NT2/D1 (cell line): ENCODE measurements around the gene GSTA5.
A peak's percentile ranks its signal among the peaks of the same experiment; 100 is the strongest.
"Not testable (repeated sequence)": the region's sequence is repeated elsewhere in the genome, so short reads cannot be mapped to it uniquely, and the experiment has no call there.

Experiments used
- DNase-seq: peaks from one replicate; pipeline ENCODE4 v3.0.0-alpha.2; 2011; ENCODE audit warnings: low read depth, low spot score
- H3K27me3 ChIP-seq: 2 replicates; pipeline ENCODE4 v1.6.0; 2011; ENCODE audit warnings: mild to moderate bottlenecking; ENCODE audit not compliant: insufficient read length, insufficient read depth
- H3K36me3 ChIP-seq: 2 replicates; pipeline ENCODE4 v1.6.1; 2011; ENCODE audit warnings: mild to moderate bottlenecking, low read length, mixed read lengths; ENCODE audit not compliant: insufficient read depth, insufficient read length
- H3K4me1 ChIP-seq: 2 replicates; pipeline ENCODE4 v1.5.1; 2011; ENCODE audit not compliant: insufficient read depth, insufficient read length
- H3K4me3 ChIP-seq: 2 replicates; pipeline ENCODE4 v1.5.1; 2011; ENCODE audit warnings: low read depth; ENCODE audit not compliant: insufficient read length
- H3K9ac ChIP-seq: 2 replicates; pipeline ENCODE4 v1.6.0; 2011; ENCODE audit warnings: low read depth; ENCODE audit not compliant: insufficient read length
- H3K9me3 ChIP-seq: 2 replicates; pipeline ENCODE4 v1.5.1; 2011; ENCODE audit warnings: mild to moderate bottlenecking, low read length; ENCODE audit not compliant: insufficient read depth
- SUZ12 ChIP-seq: IDR thresholded peaks from 2 replicates; pipeline ENCODE4 v1.6.1; 2011; ENCODE audit not compliant: insufficient read length, insufficient read depth; ENCODE audit errors: extremely low read depth
- YY1 ChIP-seq: IDR thresholded peaks from 2 replicates; pipeline ENCODE4 v1.6.1; 2011; ENCODE audit not compliant: insufficient read length, insufficient read depth
- ZNF274 ChIP-seq: IDR thresholded peaks from 2 replicates; pipeline ENCODE4 v1.6.1; 2011; ENCODE audit warnings: mild to moderate bottlenecking, low read depth, low read length

Gene GSTA5

DNA sequence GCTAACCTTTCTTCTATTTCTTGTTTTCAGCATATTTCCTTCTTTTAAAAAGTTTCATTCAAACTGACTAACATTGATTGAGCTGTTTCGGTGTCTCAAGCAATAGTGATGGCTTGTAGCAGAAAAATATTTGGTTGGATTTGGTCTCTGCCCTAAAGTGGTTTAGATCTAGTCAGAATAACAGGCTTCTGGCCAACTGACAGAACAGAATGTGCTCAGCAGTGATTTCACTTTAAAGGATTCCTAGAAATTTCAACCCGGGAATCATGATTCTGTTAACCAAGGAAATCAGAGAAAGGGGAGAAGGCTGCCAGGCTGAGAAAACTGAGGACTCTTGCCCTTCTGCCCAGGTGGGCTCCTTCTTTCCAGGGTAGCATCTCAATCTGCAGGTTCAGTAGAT is 20.4 kb downstream of the GSTA5 start:
- H3K36me3 ChIP-seq = no peaks in the 10 kb centered on the region
- H3K4me3 ChIP-seq = no peak overlapping the region
- peaks cover 2% of the 10 kb centered on the region for H3K4me1 ChIP-seq
- peaks cover 8% of the 10 kb centered on the region; the same call in 1 of the 2 replicates for H3K9me3 ChIP-seq
- TF ChIP-seq YY1 = no peak
- no peak for DNase-seq
- no peak overlapping the region for H3K9ac ChIP-seq
- no peaks in the 10 kb centered on the region for H3K27me3 ChIP-seq

DNA sequence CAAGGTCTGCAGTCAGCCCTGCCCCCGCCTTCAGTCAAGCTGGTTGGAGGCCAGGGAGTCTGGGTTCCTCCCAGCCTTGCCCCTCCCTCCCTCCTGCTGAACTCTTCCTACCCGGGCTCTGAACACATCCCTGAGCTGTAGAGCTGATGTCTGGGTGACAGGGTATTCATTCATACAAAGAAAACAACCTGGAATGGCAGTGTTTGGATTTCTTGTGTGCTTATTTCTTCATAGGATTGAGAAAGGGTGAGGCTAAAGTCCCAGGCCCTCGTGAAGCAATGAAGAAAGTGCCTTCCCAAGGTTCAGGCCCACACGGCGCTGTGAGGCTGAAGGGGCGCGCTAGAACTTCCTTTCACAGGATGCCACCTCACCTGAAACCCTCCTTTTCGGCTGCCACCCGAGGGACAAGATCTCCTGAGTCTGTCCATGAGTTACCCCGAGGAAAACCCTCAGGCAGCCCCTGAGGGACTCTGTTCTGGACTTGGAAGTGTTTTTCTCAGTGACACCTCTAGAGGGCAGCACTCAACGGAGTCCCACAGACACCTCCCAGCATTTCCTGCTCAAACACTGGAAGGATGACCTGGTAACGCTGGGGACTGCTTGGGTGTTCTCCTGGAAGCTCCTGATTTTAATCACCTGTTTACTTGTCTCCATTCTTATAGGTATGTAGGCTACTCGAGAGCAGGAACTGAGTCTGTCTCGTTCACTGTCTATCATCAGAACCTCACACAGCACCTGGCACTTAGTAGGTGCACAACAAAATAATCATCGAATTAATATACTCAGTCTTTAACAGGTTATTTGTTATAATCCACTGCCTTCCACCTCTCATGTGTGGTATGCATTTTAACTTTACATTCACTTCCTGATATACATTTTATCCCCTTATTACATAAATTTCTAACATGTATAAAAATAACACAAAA is 25.2 kb downstream of the GSTA5 start:
- Histone ChIP-seq H3K4me3 (no peak overlapping the region), H3K9ac (no peak overlapping the region), H3K36me3 (no peaks in the 10 kb centered on the region), H3K4me1 (peaks cover 2% of the 10 kb centered on the region), H3K27me3 (no peaks in the 10 kb centered on the region), H3K9me3 (0 out of 2 replicates have a peak, but pooled peaks cover 3% of the 10 kb centered on the region)
- TF ChIP-seq YY1 (no peak), ZNF274 (no peak), SUZ12 (no peak)
- peak; percentile 16 for DNase-seq

DNA sequence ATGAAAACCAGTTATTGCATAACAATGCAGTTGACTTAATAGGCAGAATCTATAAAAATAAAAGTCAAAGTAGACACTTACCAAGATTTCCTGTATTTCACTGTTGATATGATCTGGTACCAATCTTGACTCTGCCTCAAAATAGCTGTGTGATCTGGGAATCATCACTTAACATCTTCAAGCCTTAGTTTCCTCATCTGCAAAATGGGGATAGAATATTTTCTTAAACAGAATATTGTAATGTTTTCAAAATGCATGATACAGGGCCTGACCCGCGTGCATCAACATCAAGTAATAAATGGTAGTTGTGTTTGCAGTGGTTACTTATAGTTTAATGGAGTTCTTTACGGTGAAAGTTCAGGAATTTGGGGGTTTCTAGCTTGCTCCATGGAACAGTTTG is 26.1 kb downstream of the GSTA5 start:
- DNase-seq = not testable (repeated sequence)

DNA sequence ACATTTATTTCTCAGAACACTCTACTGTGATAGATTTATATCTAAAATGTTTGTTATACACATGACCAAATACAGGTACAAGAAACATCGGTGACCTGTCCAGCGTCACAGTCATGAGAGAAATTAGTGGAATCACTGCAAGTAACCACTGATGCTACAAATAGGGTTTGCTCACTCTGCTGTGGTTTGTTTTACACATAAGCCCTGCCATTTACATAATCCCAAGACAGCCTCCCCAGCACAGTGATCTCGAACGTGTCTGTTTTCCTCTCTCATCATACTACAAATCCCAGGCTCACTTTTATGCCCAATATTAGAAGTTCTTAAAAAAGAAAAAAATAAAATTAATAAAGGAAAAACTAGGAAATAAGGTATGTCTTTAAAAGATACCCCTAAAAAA is 30.8 kb downstream of the GSTA5 start:
- H3K9ac ChIP-seq, H3K27me3 ChIP-seq, H3K4me3 ChIP-seq, DNase-seq, H3K4me1 ChIP-seq, H3K9me3 ChIP-seq, H3K36me3 ChIP-seq: not testable (repeated sequence)

More for the DNA sequence above, 26.1 kb downstream of the GSTA5 start:
- H3K9ac ChIP-seq, H3K9me3 ChIP-seq, H3K36me3 ChIP-seq, H3K4me3 ChIP-seq, H3K4me1 ChIP-seq, H3K27me3 ChIP-seq: not testable (repeated sequence)

DNA sequence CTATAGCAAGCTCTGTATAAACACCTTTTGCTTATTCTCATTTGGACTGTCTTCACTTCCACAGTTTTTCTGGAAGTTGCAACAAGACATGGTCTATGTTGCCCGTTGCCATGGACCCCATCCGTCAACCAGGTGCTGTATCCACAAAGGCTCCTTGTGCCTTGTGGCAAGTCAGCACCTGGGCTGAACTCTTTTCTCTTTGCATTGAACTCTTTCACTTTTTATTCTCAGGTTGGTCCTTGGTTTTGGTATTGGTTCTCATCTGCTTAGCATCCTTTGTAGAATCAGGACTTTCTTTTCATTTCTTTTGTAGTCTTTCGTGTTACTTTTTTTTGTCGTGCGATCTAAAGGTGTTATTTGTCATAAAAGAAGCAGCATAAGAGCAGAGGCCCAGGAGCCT is 32.0 kb downstream of the GSTA5 start:
- DNase-seq = no peak
- no peak for TF ChIP-seq SUZ12
- no peak for TF ChIP-seq ZNF274
- TF ChIP-seq YY1 = no peak
- H3K4me3 ChIP-seq = no peak overlapping the region
- no peaks in the 10 kb centered on the region for H3K9me3 ChIP-seq
- no peak overlapping the region for H3K9ac ChIP-seq
- H3K36me3 ChIP-seq = no peaks in the 10 kb centered on the region
- no peaks in the 10 kb centered on the region for H3K27me3 ChIP-seq
- H3K4me1 ChIP-seq = no peaks in the 10 kb centered on the region

DNA sequence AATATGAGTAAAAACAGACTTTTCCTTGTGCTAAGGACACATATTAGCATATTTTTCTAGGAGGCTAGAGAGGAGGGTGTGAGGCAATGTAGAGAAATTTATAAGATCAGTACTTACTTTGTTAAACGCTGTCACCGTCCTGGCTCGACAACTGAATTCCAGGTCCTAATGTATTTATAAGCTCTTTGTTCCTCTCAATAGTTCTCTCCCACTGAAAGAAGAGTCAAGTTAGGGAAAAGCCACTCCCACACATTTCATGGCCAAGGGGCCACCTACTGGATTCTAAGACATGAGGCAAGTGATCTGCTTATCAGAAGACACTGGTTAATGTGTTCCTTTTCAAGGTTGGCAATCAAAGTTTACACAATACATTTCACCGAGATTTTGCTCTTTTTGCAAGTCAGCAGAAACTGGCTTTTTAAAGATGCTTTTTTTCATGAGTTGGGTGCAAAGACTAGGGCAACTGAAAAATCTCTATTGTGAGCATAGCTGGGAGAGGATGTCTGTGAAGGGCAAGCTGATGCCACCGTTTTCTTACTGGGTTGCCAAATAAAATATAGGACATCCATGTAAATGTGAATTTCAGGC is 36.9 kb downstream of the GSTA5 start, which contains the start of gene GSTA1:
Gene GSTA1, minus strand, starts transcription at position 149 of the 588 bp plus-strand sequence. CDS start 4,549 bp downstream, outside the sequence.
- H3K4me1 ChIP-seq, H3K4me3 ChIP-seq, H3K36me3 ChIP-seq, H3K27me3 ChIP-seq, H3K9ac ChIP-seq, DNase-seq, H3K9me3 ChIP-seq: not testable (repeated sequence)

DNA sequence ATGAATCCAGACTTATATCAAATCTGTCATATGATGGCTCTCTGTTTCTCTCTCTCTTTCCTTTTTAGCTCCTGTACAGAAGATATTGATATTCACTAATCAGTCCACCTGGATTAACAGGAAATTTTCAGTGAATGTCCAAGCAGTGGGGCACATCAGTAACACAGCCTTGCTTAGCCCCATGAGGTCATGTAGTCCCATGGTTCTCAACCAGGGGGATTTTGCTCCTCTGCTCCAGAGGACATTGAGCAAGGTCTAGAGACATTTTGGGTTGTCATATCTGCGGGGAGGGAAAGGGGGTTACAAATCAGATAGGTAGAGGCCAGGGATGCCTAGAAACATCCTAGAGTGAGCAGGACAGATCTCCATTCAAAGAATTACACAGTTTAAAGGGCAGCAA is 37.8 kb downstream of the GSTA5 start:
- DNase-seq = no peak
- TF ChIP-seq ZNF274 (no peak), YY1 (no peak), SUZ12 (no peak)
- no peaks in the 10 kb centered on the region for H3K36me3 ChIP-seq
- no peaks in the 10 kb centered on the region for H3K9me3 ChIP-seq
- no peaks in the 10 kb centered on the region for H3K27me3 ChIP-seq
- H3K4me3 ChIP-seq = no peak overlapping the region
- no peaks in the 10 kb centered on the region for H3K4me1 ChIP-seq
- H3K9ac ChIP-seq = no peak overlapping the region

DNA sequence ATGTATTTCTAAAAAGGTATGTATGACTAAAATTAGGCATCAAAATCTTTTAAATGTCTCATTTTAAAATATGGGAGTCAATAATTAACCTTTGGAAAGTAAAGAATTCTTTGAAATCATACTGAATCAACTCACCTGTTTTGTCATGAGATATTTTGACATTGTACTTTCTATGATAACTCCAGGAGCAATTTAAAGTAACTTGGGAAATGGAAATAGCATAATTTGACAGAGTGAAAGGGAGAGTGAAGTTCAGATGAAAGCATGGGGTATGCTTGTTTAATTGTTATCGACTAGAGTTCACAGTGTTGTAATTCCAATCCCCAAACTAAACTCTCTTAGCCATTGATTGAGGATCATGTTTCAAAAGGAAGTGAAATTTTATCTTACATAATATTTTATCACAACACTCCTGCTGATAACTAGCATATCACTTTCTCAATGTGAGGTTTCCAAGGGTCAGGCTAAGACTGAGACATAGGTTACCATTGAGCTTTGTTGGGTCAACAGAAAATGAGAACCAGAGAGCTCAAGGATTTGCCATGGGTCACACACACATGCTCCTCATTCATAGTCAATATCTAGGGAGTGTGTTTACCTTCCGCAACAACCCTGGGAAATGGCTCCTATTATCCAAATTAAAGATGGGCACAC is 39.3 kb downstream of the GSTA5 start:
- H3K4me3 ChIP-seq = no peak overlapping the region
- TF ChIP-seq YY1 (no peak), ZNF274 (no peak)
- DNase-seq = no peak
- H3K4me1 ChIP-seq = no peaks in the 10 kb centered on the region
- no peaks in the 10 kb centered on the region for H3K9me3 ChIP-seq
- no peak overlapping the region for H3K9ac ChIP-seq
- H3K27me3 ChIP-seq = no peaks in the 10 kb centered on the region
- H3K36me3 ChIP-seq = no peaks in the 10 kb centered on the region

DNA sequence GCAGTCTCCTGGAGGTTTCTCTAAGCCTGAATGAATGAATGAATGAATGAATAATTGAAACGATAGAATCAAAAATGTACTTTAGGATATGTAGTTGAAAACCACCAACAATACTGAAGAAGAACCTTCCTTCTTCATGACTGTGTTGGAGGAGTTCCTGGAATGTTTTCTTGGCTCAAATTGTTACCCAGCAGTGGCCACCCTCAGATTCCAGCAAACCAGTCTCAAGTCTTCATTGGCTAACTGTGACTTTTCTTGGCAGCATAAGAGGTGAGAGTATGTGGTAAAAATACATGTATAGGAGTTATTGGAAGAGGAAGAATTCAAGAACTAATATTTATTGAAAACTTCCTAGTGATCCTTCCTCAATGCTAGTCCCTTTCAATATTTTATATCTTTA is 41.3 kb downstream of the GSTA5 start:
- not testable (repeated sequence) for H3K4me1 ChIP-seq, H3K9ac ChIP-seq, H3K27me3 ChIP-seq, H3K4me3 ChIP-seq, DNase-seq, H3K36me3 ChIP-seq, H3K9me3 ChIP-seq

DNA sequence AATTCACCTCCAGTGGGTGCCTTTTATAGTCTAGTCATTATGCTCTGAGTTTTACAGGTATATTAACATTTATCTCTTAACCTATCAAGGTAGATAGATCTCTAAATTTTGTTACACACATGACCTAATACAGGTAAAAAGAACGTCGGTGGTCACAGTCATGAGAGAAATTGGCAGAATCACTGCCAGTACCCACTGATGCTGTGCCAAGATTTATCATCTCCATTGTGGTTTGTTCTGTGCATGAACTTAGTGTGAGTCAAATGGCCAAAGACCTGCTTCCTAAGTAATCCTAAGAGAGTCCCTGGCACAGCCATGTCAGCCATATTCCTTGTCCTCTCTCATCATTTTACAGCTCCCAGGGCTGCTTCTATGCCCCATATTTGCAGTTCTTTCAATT is 46.2 kb downstream of the GSTA5 start:
- H3K27me3 ChIP-seq, H3K4me1 ChIP-seq, DNase-seq, H3K4me3 ChIP-seq, H3K9me3 ChIP-seq, H3K9ac ChIP-seq, H3K36me3 ChIP-seq: not testable (repeated sequence)
